WTC11 (cell line): ENCODE measurements around the gene ITGAE. TPM values are rescaled to one million over a fixed set of nuclear protein-coding genes. Genes with fewer than 3 reads are reported as not detected.

Experiments used
- ATAC-seq: fragments of 200-7000 bp; cut with Tn5 transposase; 2 replicates; pipeline ENCODE4 v1.10.0; 2021; ENCODE audit warnings: mild to moderate bottlenecking, moderate library complexity
- CTCF ChIA-PET: fragments of 300-600 bp; sonication (Branson Sonifier 250); formaldehyde crosslinking; loops from one replicate; lab custom pipeline; 2021; ENCODE audit warnings: antibody characterized with exemption; lab: Charles Lee
- POLR2A ChIA-PET: fragments of 350-600 bp; sonication (Branson Sonifier 250); formaldehyde crosslinking; loops from one replicate; lab custom pipeline; 2021; ENCODE audit warnings: antibody characterized with exemption; lab: Charles Lee
- DNase-seq: peaks from one replicate; pipeline ENCODE4 v3.0.0; 2021; ENCODE audit warnings: low spot score
- H3K27ac Mint-ChIP-seq: 2 replicates; pipeline ENCODE4 v1.8.0; 2021; ENCODE audit warnings: mixed read lengths
- H3K27me3 Mint-ChIP-seq: 2 replicates; pipeline ENCODE4 v1.8.0; 2021; ENCODE audit warnings: low read depth, mild to moderate bottlenecking, moderate library complexity, mixed read lengths
- H3K36me3 Mint-ChIP-seq: 2 replicates; pipeline ENCODE4 v1.8.0; 2021; ENCODE audit warnings: mixed read lengths
- H3K4me1 Mint-ChIP-seq: 2 replicates; pipeline ENCODE4 v1.8.0; 2022; ENCODE audit warnings: mixed read lengths
- H3K4me3 Mint-ChIP-seq: 2 replicates; pipeline ENCODE4 v1.8.0; 2021; ENCODE audit warnings: mild to moderate bottlenecking, moderate library complexity, mixed read lengths
- H3K9me3 Mint-ChIP-seq: 2 replicates; pipeline ENCODE4 v1.8.0; 2021; ENCODE audit warnings: mixed read lengths
- CREB1 ChIP-seq: sonication (generic); formaldehyde crosslinking; IDR thresholded peaks from 2 replicates; pipeline ENCODE4 v1.8.0; 2023; ENCODE audit warnings: mild to moderate bottlenecking, missing genetic modification reagents
- E2F4 ChIP-seq: sonication (generic); formaldehyde crosslinking; IDR thresholded peaks from 2 replicates; pipeline ENCODE4 v1.8.1; 2022; ENCODE audit warnings: low read depth, mild to moderate bottlenecking, moderate library complexity, missing genetic modification reagents, borderline replicate concordance
- EMX1 ChIP-seq: fragments of 250-450 bp; sonication (Bioruptor Pico); IDR thresholded peaks from 2 replicates; pipeline ENCODE4 v1.8.0; 2021; ENCODE audit warnings: mild to moderate bottlenecking
- ESRRA ChIP-seq: sonication (generic); formaldehyde crosslinking; IDR thresholded peaks from 2 replicates; pipeline ENCODE4 v1.8.1; 2022; ENCODE audit warnings: mild to moderate bottlenecking, missing genetic modification reagents, borderline replicate concordance
- ETV6 ChIP-seq: sonication (generic); formaldehyde crosslinking; IDR thresholded peaks from 2 replicates; pipeline ENCODE4 v1.8.1; 2022; ENCODE audit warnings: mild to moderate bottlenecking, missing genetic modification reagents
- FOXK1 ChIP-seq: sonication (generic); formaldehyde crosslinking; IDR thresholded peaks from 2 replicates; pipeline ENCODE4 v1.8.0; 2022; ENCODE audit warnings: mild to moderate bottlenecking, moderate library complexity, missing genetic modification reagents
- GRHL2 ChIP-seq: fragments of 250-450 bp; sonication (Bioruptor Pico); IDR thresholded peaks from 2 replicates; pipeline ENCODE4 v1.8.0; 2022; ENCODE audit warnings: mild to moderate bottlenecking, moderate library complexity; ENCODE audit not compliant: insufficient replicate concordance, severe bottlenecking
- HMGA2 ChIP-seq: fragments of 250-450 bp; sonication (Bioruptor Pico); IDR thresholded peaks from 2 replicates; pipeline ENCODE4 v1.4.0; 2021; ENCODE audit warnings: mild to moderate bottlenecking, moderate library complexity
- JAZF1 ChIP-seq: fragments of 250-450 bp; sonication (Bioruptor Pico); IDR thresholded peaks from 2 replicates; pipeline ENCODE4 v1.9.0; 2021; ENCODE audit warnings: moderate library complexity, mild to moderate bottlenecking, inconsistent platforms
- MAX ChIP-seq: sonication (generic); formaldehyde crosslinking; IDR thresholded peaks from 2 replicates; pipeline ENCODE4 v1.8.0; 2022; ENCODE audit warnings: mild to moderate bottlenecking, missing genetic modification reagents
- MLX ChIP-seq: sonication (generic); formaldehyde crosslinking; IDR thresholded peaks from 2 replicates; pipeline ENCODE4 v1.8.1; 2023; ENCODE audit warnings: mild to moderate bottlenecking, missing genetic modification reagents, moderate library complexity
- MYBL2 ChIP-seq: sonication (generic); formaldehyde crosslinking; IDR thresholded peaks from 2 replicates; pipeline ENCODE4 v1.8.1; 2023; ENCODE audit warnings: mild to moderate bottlenecking, moderate library complexity, missing genetic modification reagents
- NR1H2 ChIP-seq: sonication (generic); formaldehyde crosslinking; IDR thresholded peaks from 2 replicates; pipeline ENCODE4 v1.9.0; 2021; ENCODE audit warnings: mild to moderate bottlenecking, moderate library complexity, missing genetic modification reagents
- NR3C1 ChIP-seq: sonication (generic); formaldehyde crosslinking; conservative IDR thresholded peaks from 2 replicates; pipeline ENCODE4 v1.8.1; 2023; ENCODE audit warnings: low read depth, mild to moderate bottlenecking, missing genetic modification reagents
- PRRX2 ChIP-seq: fragments of 250-450 bp; sonication (Bioruptor Pico); IDR thresholded peaks from 2 replicates; pipeline ENCODE4 v1.8.0; 2021; ENCODE audit warnings: mild to moderate bottlenecking
- RELA ChIP-seq: sonication (generic); formaldehyde crosslinking; IDR thresholded peaks from 2 replicates; pipeline ENCODE4 v1.8.1; 2022; ENCODE audit warnings: missing genetic modification reagents, mild to moderate bottlenecking, borderline replicate concordance
- ZNF121 ChIP-seq: sonication (generic); formaldehyde crosslinking; IDR thresholded peaks from 2 replicates; pipeline ENCODE4 v1.8.0; 2023; ENCODE audit warnings: missing genetic modification reagents
- ZNF219 ChIP-seq: sonication (generic); formaldehyde crosslinking; IDR thresholded peaks from 2 replicates; pipeline ENCODE4 v1.8.0; 2023; ENCODE audit warnings: missing genetic modification reagents, mild to moderate bottlenecking, borderline replicate concordance
- ZNF425 ChIP-seq: fragments of 250-450 bp; sonication (Bioruptor Pico); conservative IDR thresholded peaks from 2 replicates; pipeline ENCODE4 v1.9.0; 2021; ENCODE audit warnings: mild to moderate bottlenecking
- total RNA-seq: library from RNA; stranded (reverse); gene quantifications from 3 replicates; pipeline ENCODE4 v1.2.3, GENCODE V29; 2021

The ITGAE gene
- total RNA-seq, 1 experiment from 2014 or later: 19.5 TPM

- no peak for TF ChIP-seq E2F4 (CRISPR knock-in tag)
- no peak for TF ChIP-seq ZNF121 (CRISPR knock-in tag)
Observed at GRCh38 chr17:3763777-3764170, 37.2 kb downstream of the ITGAE start (continued).

GRCh38 chr17:3762922-3763776 lies 37.8 kb downstream of the ITGAE start:
- Mint-ChIP-seq H3K36me3 (peaks cover 19% of the 10 kb centered on the region), H3K4me1 (no peaks in the 10 kb centered on the region), H3K27ac (no peak overlapping the region), H3K4me3 (no peak overlapping the region), H3K9me3 (peaks cover 21% of the 10 kb centered on the region), H3K27me3 (peaks cover 3% of the 10 kb centered on the region)
- POLR2A ChIA-PET: interaction anchor here (0.9 kb wide), 1 partner anchor 8 kb away, joined by 4 read pairs; no protein-coding TSS in a partner anchor
- ATAC-seq (no peak), DNase-seq (no peak)
- CTCF ChIA-PET: interaction anchor here (2.9 to 7.5 kb wide), 2 partner anchors 24 to 80 kb away, joined by 7 to 45 read pairs; no protein-coding TSS in a partner anchor
- no peak for TF ChIP-seq RELA (CRISPR knock-in tag)
- TF ChIP-seq CREB1 (CRISPR knock-in tag): no peak

GRCh38 chr17:3761918-3762380 lies 39.0 kb downstream of the ITGAE start:
- Mint-ChIP-seq H3K27ac (no peak overlapping the region), H3K9me3 (peaks cover 17% of the 10 kb centered on the region)
- no peak for TF ChIP-seq PRRX2
- TF ChIP-seq, all 79 proteins: peak for 0
- DNase-seq (no peak), ATAC-seq (no peak)
- CTCF ChIA-PET: interaction anchor here (1.5 to 7.5 kb wide), 3 partner anchors 10 to 79 kb away, joined by 5 to 45 read pairs (median 7); no protein-coding TSS in a partner anchor
- POLR2A ChIA-PET: interaction anchor here (0.7 kb wide), 1 partner anchor 1263 kb away, joined by 8 read pairs; no protein-coding TSS in a partner anchor
- no peaks in the 10 kb centered on the region for H3K4me1 Mint-ChIP-seq
- peaks cover 3% of the 10 kb centered on the region for H3K27me3 Mint-ChIP-seq
- H3K4me3 Mint-ChIP-seq: no peak overlapping the region
- H3K36me3 Mint-ChIP-seq: peaks cover 15% of the 10 kb centered on the region

GRCh38 chr17:3761036-3761917 lies 39.7 kb downstream of the ITGAE start:
- ChIA-PET CTCF (interaction anchor here (1.0 to 7.5 kb wide), 4 partner anchors 11 to 85 kb away, joined by 3 to 45 read pairs (median 6); partner anchors contain the start of gene NCBP3), POLR2A (interaction anchor here (0.6 kb wide), 1 partner anchor 29 kb away, joined by 4 read pairs; no protein-coding TSS in a partner anchor)
- peaks cover 17% of the 10 kb centered on the region for H3K9me3 Mint-ChIP-seq
- H3K27me3 Mint-ChIP-seq: peaks cover 3% of the 10 kb centered on the region
- DNase-seq (no peak), ATAC-seq (no peak)
- H3K4me1 Mint-ChIP-seq: no peaks in the 10 kb centered on the region
- H3K36me3 Mint-ChIP-seq: peaks cover 15% of the 10 kb centered on the region
- H3K4me3 Mint-ChIP-seq: no peak overlapping the region
- TF ChIP-seq EMX1 (CRISPR knock-in tag) (no peak), ZNF219 (CRISPR knock-in tag) (no peak), JAZF1 (no peak), MAX (no peak), ESRRA (CRISPR knock-in tag) (no peak), GRHL2 (CRISPR knock-in tag) (no peak), MYBL2 (CRISPR knock-in tag) (no peak), ETV6 (no peak), NR1H2 (no peak), FOXK1 (CRISPR knock-in tag) (no peak), ZNF425 (CRISPR knock-in tag) (no peak), MLX (CRISPR knock-in tag) (no peak), RELA (CRISPR knock-in tag) (no peak), PRRX2 (no peak), HMGA2 (CRISPR knock-in tag) (no peak), NR3C1 (CRISPR knock-in tag) (no peak)
- TF ChIP-seq, all 79 proteins: peak for 0
- no peak overlapping the region for H3K27ac Mint-ChIP-seq
